ENCODE measurements around the gene GRM8.

GRM8 gene

GRCh38 chr7:127146746-127147536 is 105.8 kb downstream of the GRM8 start:
- TF ChIP-seq CTCF (IDR thresholded peaks at IDR 0.05; ENCODE audit: low read depth, low read length, missing control alignments): no peak
- in situ Hi-C loops (cut with HindIII; ENCODE audit: low sequenced_read_pairs): no loop called here
- no peak overlapping the region for H3K4me3 ChIP-seq (ENCODE audit: low read depth, low read length)
- no peak for DNase-seq (ENCODE audit: low read depth)

GRCh38 chr7:127137146-127137545 is 115.6 kb downstream of the GRM8 start:
- in situ Hi-C loops (cut with HindIII; ENCODE audit: low sequenced_read_pairs): no loop called here
- DNase-seq (ENCODE audit: low read depth): no peak
- H3K4me3 ChIP-seq (ENCODE audit: low read depth, low read length): no peak overlapping the region
- no peak for TF ChIP-seq CTCF (IDR thresholded peaks at IDR 0.05; ENCODE audit: low read depth, low read length, missing control alignments)

- no peak for DNase-seq (ENCODE audit: low read depth)
- in situ Hi-C loops (cut with HindIII; ENCODE audit: low sequenced_read_pairs): no loop called here
- no peak for TF ChIP-seq CTCF (IDR thresholded peaks at IDR 0.05; ENCODE audit: low read depth, low read length, missing control alignments)
- H3K4me3 ChIP-seq (ENCODE audit: low read depth, low read length): no peak overlapping the region
Measured at GRCh38 chr7:127135871-127136485, 116.8 kb downstream of the GRM8 start.

GRCh38 chr7:127123220-127123619 is 129.5 kb downstream of the GRM8 start:
- in situ Hi-C loops (cut with HindIII; ENCODE audit: low sequenced_read_pairs): no loop called here
- no peak for TF ChIP-seq CTCF (IDR thresholded peaks at IDR 0.05; ENCODE audit: low read depth, low read length, missing control alignments)
- no peak for DNase-seq (ENCODE audit: low read depth)
- H3K4me3 ChIP-seq (ENCODE audit: low read depth, low read length): no peak overlapping the region

GRCh38 chr7:127119517-127119916 is 133.2 kb downstream of the GRM8 start:
- in situ Hi-C loops (cut with HindIII; ENCODE audit: low sequenced_read_pairs): no loop called here
- no peak for TF ChIP-seq CTCF (IDR thresholded peaks at IDR 0.05; ENCODE audit: low read depth, low read length, missing control alignments)
- H3K4me3 ChIP-seq (ENCODE audit: low read depth, low read length): no peak overlapping the region
- no peak for DNase-seq (ENCODE audit: low read depth)

- TF ChIP-seq CTCF (IDR thresholded peaks at IDR 0.05; ENCODE audit: low read depth, low read length, missing control alignments): no peak
- no peak for DNase-seq (ENCODE audit: low read depth)
- H3K4me3 ChIP-seq (ENCODE audit: low read depth, low read length): no peak overlapping the region
- in situ Hi-C loops (cut with HindIII; ENCODE audit: low sequenced_read_pairs): no loop called here
Measured at GRCh38 chr7:127114742-127115265, 137.9 kb downstream of the GRM8 start.

All from astrocyte of the cerebellum (primary cell).